GM10266 (cell line): ENCODE data around the gene NCAPG.
"Not testable (repeated sequence)": the region's sequence is repeated elsewhere in the genome, so short reads cannot be mapped to it uniquely, and the experiment has no call there.

ENCODE experiments used
- DNase-seq: peaks from one replicate; pipeline ENCODE4 v3.0.0; 2012; ENCODE audit errors: extremely low spot score
- CTCF ChIP-seq: IDR thresholded peaks from 2 replicates; pipeline ENCODE4 v1.5.1; 2012; ENCODE audit warnings: mild to moderate bottlenecking, low read depth; ENCODE audit not compliant: control insufficient read depth, insufficient read depth; ENCODE audit errors: missing control alignments

The NCAPG gene

DNA sequence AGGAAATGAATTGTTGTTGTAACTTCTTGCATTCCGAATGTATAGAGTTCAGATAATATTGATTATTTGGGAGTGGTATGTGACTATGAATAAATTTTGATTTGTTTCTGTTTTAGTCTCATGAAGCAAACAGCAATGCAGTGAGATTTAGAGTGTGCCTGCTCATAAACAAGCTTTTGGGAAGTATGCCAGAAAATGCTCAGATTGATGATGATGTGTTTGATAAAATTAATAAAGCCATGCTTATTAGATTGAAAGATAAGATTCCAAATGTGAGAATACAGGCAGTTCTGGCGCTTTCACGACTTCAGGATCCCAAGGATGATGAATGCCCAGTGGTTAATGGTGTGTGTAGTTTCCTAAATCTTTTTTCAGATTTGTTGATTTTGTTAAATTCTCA, 2.0 kb downstream of the NCAPG start:
- DNase-seq: no peak
- no peak for TF ChIP-seq CTCF

- no peak for DNase-seq
- no peak for TF ChIP-seq CTCF
Measured at GRCh38 chr4:17814140-17814539, 3.4 kb downstream of the NCAPG start.

DNA sequence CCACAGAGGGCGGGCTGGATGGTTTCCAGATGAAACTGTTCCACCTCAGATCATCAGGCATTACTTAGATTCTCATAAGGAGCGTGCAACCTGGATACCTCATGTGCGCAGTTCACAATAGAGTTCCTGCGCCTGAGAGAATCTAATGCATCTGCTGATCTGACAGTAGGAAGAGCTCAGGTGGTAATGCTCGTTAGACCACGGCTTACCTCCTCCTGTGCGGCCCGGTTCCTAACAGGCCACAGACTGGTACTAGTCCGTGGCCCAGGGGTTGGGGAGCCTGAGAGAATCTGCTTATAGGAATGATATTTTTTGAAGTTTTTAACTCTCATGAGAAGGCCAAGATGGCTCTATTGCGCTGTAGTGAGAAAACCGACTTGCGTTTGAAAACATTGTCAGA, 5.4 kb downstream of the NCAPG start:
- no peak for TF ChIP-seq CTCF
- no peak for DNase-seq

DNA sequence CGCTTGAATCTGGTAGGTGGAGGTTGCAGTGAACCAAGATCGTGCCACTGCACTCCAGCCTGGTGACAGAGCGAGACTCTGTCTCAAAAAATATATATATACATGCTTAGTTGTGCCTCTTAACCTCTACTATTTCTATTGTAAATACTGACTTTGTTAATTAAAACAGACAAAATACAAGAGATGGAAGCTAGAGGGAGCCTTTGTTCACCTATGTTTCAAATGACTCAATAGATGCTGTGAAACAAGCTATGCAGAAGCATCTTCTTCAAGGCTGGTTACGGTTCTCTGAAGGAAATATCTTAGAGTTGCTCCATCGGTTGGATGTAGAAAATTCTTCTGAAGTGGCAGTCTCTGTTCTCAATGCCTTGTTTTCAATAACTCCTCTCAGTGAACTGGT, 6.2 kb downstream of the NCAPG start:
- DNase-seq: peak; percentile 28
- peak; percentile 52 for TF ChIP-seq CTCF

GRCh38 chr4:17823871-17824669, 13.3 kb downstream of the NCAPG start:
- TF ChIP-seq CTCF: no peak
- no peak for DNase-seq

DNA sequence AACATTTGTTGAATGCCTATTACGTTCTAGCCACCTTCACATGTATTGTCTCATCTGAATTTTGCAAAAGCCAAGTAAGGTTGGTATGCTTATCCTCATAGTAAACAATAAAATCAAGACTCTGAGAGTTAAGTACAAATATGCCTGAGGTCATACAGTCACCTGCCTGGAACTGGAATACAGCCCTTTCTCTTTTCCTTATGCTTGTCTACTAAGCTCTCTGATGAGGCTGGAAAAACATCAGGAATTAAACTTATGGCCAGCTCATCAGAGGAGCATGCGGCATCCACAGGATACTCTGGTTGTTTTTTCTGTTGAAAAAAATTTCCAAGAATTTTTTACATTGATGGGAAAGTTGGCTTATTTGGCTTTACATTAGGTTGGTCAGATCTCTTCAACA, 35.5 kb downstream of the NCAPG start:
- no peak for DNase-seq
- TF ChIP-seq CTCF: no peak

- DNase-seq: not testable (repeated sequence)
Measured at GRCh38 chr4:17850295-17850694, 39.5 kb downstream of the NCAPG start.

DNA sequence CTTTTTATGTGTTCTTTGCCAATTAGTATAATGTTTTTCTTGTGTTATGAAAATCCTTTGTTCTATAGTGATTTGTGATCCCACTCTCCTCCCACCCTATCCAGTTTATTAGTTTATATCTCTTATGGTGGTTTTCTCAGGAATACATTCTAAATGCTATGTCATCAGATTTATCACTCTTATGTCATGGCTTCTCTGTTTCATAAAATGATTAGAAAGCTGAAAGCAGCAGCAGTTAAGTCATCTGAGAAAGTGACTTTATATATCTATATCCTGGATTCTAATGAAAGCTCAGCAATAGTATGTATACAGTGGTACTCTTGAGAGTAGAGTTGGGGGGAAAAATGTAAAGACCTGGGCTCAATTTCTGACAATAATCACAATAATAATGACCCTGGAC, 41.2 kb downstream of the NCAPG start:
- DNase-seq: no peak
- no peak for TF ChIP-seq CTCF
